ENCODE data around the gene MIEN1.
A peak's percentile ranks its signal among the peaks of the same experiment; 100 is the strongest.

MIEN1 gene

GRCh38 chr17:39696731-39697130 is 33.6 kb downstream of the MIEN1 start:
- DNase-seq = no peak

DNA sequence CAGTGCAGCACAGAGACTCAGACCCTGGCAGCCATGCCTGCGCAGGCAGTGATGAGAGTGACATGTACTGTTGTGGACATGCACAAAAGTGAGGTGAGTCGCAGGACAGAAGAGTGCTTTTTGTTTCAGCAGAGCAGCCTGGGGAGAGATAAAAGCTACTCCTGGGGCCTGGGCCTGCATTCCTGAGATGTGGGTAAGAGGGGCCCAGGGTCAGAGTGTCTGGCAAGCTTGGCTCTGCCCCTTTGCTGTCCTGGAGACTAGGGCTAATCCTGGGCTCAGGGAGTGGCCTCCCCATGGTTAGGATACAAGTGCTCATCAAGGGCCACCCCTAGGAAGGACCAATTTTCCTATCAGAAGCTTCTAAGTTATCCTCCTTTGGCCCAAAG is 35.2 kb downstream of the MIEN1 start:
- no peak for DNase-seq

DNA sequence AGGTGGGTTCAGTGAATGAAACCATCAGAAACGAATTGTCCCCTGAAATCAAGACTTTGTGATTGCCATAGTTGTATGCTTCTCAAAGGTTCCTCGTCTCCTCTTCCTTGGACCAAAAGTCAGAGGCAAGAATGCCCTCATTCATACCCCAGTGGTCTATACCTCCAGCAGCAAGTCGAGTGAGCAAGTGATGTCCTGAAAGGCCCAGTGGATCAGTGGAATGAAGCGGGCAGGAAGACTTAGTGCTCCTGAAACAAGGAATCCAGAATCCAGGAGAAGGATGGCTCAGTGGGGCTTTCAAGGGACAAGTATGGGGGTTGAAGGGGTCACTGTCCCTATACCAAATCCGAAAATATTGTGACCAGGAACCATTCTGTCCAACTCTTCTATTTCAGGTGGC is 35.7 kb downstream of the MIEN1 start:
- DNase-seq = no peak

DNA sequence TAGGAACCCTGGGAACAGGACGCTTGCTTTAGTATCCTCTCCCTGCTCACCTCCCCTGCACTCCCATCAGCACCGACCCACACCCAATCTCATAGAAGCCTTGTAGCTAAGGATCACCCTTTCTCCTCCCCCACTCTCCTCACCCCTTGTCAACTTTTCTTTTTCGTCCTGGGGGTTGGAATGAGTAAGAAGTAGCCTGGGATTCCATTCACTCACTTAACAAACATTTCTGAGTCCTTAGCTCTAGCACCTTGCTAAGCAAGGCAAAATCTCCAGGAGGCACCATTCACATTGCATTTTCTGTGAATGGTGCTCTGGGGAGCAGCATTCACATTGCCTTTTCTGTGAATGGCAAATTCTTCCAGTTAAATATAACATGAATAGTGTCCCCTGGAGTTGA is 41.4 kb downstream of the MIEN1 start:
- no peak for DNase-seq

GRCh38 chr17:39688475-39688835 is 41.9 kb downstream of the MIEN1 start:
- DNase-seq = no peak

GRCh38 chr17:39687546-39688474 is 42.5 kb downstream of the MIEN1 start, which contains the start of gene PGAP3:
TSS of gene PGAP3 (minus strand) at chr17:39688057. CDS start at chr17:39688014, 43 bp downstream.
- DNase-seq = peak; percentile 82

GRCh38 chr17:39687101-39687545 is 43.2 kb downstream of the MIEN1 start:
- DNase-seq = no peak

- DNase-seq = peak; percentile 27
Observed at GRCh38 chr17:39684369-39685192, 45.8 kb downstream of the MIEN1 start.

GRCh38 chr17:39683295-39683939 is 46.9 kb downstream of the MIEN1 start:
- DNase-seq = no peak

DNA sequence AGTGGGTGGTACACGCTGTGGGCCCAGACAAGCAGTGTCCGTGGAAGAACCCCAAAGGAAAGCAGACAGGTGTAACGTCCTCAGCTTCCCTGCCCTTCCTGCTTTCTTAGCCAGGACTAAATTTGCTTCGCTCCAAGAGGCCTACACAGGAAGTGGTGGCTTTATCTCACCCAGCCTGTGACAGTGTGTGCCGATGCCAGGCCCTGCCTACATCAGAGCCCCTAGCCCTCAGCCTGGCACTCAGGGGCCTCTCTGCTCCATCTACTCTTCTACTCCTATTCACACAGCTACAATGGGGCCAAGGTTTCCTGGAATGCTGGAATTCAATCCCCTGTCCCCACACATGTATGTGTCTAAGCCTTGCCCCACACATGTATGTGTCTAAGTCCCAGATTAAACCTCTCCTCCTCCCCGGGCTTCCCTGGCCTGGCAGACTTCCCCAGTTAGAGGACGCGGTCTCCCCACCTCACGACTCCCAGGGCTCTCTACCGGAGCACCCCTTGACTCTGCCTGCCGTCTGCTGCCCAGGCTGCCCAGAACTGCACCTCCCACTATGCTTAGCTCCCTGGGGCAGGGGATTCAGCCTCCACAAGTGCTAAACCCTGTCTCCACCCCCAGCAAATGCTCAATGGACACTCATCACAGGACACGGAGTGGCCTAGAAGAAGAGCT is 50.7 kb downstream of the MIEN1 start:
- DNase-seq = no peak
